Parathyroid adenoma (tissue), 2 donors: ENCODE results near the gene NOL3.

Experiments used
- H2AFZ ChIP-seq: fragments of 300-600 bp; sonication (generic); one replicate; pipeline ENCODE4 v1.7.0; 2017; ENCODE audit warnings: antibody characterized with exemption, mild to moderate bottlenecking
- H3K27ac ChIP-seq: fragments of 300-600 bp; sonication (generic); one replicate; pipeline ENCODE4 v1.7.0; 2017
- H3K27me3 ChIP-seq: fragments of 300-600 bp; sonication (generic); one replicate; pipeline ENCODE4 v1.7.0; 2017; ENCODE audit warnings: low read length; ENCODE audit not compliant: control insufficient read depth, insufficient read depth
- H3K36me3 ChIP-seq: fragments of 300-600 bp; sonication (generic); one replicate; pipeline ENCODE4 v1.7.0; 2017; ENCODE audit warnings: low read length; ENCODE audit not compliant: control insufficient read depth, insufficient read depth
- H3K4me1 ChIP-seq: fragments of 300-600 bp; sonication (generic); one replicate; pipeline ENCODE4 v1.7.0; 2017; ENCODE audit warnings: control low read depth
- H3K4me2 ChIP-seq: fragments of 300-600 bp; sonication (generic); one replicate; pipeline ENCODE4 v1.7.0; 2017; ENCODE audit warnings: low read length
- H3K4me3 ChIP-seq: fragments of 300-600 bp; sonication (generic); one replicate; pipeline ENCODE4 v1.7.0; 2017; ENCODE audit warnings: low read depth, low read length
- H3K79me2 ChIP-seq: fragments of 300-600 bp; sonication (generic); one replicate; pipeline ENCODE4 v1.7.0; 2017; ENCODE audit warnings: control low read depth
- H3K9ac ChIP-seq: fragments of 300-600 bp; sonication (generic); one replicate; pipeline ENCODE4 v1.7.0; 2017; ENCODE audit warnings: mild to moderate bottlenecking
- H3K9me3 ChIP-seq: fragments of 300-600 bp; sonication (generic); one replicate; pipeline ENCODE4 v1.7.0; 2017; ENCODE audit warnings: low read length; ENCODE audit not compliant: control insufficient read depth
- CTCF ChIP-seq: fragments of 300-600 bp; sonication (generic); IDR thresholded peaks from one replicate; pipeline ENCODE4 v1.7.0; 2017; ENCODE audit warnings: antibody characterized with exemption, mild to moderate bottlenecking
- donor health status: primary hyperparathyroidism.

The NOL3 gene

GRCh38 chr16:67146523-67147357 is 23.6 kb upstream of the NOL3 start:
- no peak for TF ChIP-seq CTCF
- no peak overlapping the region for H2AFZ ChIP-seq
- H3K4me1 ChIP-seq = peaks cover 6% of the 10 kb centered on the region

GRCh38 chr16:67147437-67148140 is 22.7 kb upstream of the NOL3 start:
- H3K4me2 ChIP-seq = no peak overlapping the region
- H2AFZ ChIP-seq = no peak overlapping the region
- no peaks in the 10 kb centered on the region for H3K79me2 ChIP-seq
- peaks cover 6% of the 10 kb centered on the region for H3K4me1 ChIP-seq
- no peaks in the 10 kb centered on the region for H3K9me3 ChIP-seq
- no peak overlapping the region for H3K27ac ChIP-seq
- no peak for TF ChIP-seq CTCF
- no peak overlapping the region for H3K4me3 ChIP-seq
- no peak overlapping the region for H3K9ac ChIP-seq
- no peaks in the 10 kb centered on the region for H3K27me3 ChIP-seq
- no peaks in the 10 kb centered on the region for H3K36me3 ChIP-seq

More at GRCh38 chr16:67146523-67147357, 23.6 kb upstream of the NOL3 start:
- H3K9ac ChIP-seq = no peak overlapping the region
- H3K4me2 ChIP-seq = no peak overlapping the region
- H3K4me3 ChIP-seq = no peak overlapping the region
- no peaks in the 10 kb centered on the region for H3K9me3 ChIP-seq
- no peak overlapping the region for H3K27ac ChIP-seq
- no peaks in the 10 kb centered on the region for H3K79me2 ChIP-seq
- no peaks in the 10 kb centered on the region for H3K36me3 ChIP-seq
- no peaks in the 10 kb centered on the region for H3K27me3 ChIP-seq

- H3K4me2 ChIP-seq = no peak overlapping the region
- H3K36me3 ChIP-seq = no peaks in the 10 kb centered on the region
- no peaks in the 10 kb centered on the region for H3K9me3 ChIP-seq
- peaks cover 6% of the 10 kb centered on the region for H3K4me1 ChIP-seq
- no peak overlapping the region for H3K27ac ChIP-seq
- no peak for TF ChIP-seq CTCF
- H3K4me3 ChIP-seq = no peak overlapping the region
- H3K79me2 ChIP-seq = no peaks in the 10 kb centered on the region
- no peak overlapping the region for H3K9ac ChIP-seq
- H2AFZ ChIP-seq = no peak overlapping the region
- H3K27me3 ChIP-seq = no peaks in the 10 kb centered on the region
Measured at GRCh38 chr16:67148221-67148620, 22.1 kb upstream of the NOL3 start.

GRCh38 chr16:67148656-67149275 is 21.6 kb upstream of the NOL3 start:
- Histone ChIP-seq H3K36me3 (no peaks in the 10 kb centered on the region), H3K9ac (no peak overlapping the region), H3K9me3 (no peaks in the 10 kb centered on the region), H3K4me1 (peaks cover 6% of the 10 kb centered on the region), H3K27ac (no peak overlapping the region), H2AFZ (no peak overlapping the region), H3K4me2 (no peak overlapping the region), H3K79me2 (no peaks in the 10 kb centered on the region), H3K27me3 (no peaks in the 10 kb centered on the region), H3K4me3 (no peak overlapping the region)
- no peak for TF ChIP-seq CTCF
